ENCODE measurements around the gene TNFSF8.
A peak's percentile ranks its signal among the peaks of the same experiment; 100 is the strongest.

Gene TNFSF8

GRCh38 chr9:114930056-114930812 lies at the start of gene TNFSF8:
TSS of gene TNFSF8 (minus strand) at chr9:114930591. CDS start at chr9:114930303, 288 bp downstream.
- peak in 6 of 56 donors; percentile 5 to 29 (median 18) for DNase-seq

- DNase-seq: no peak
Observed at GRCh38 chr9:114973216-114973615, 42.8 kb upstream of the TNFSF8 start.

- DNase-seq: no peak
Observed at GRCh38 chr9:114972510-114973136, 42.2 kb upstream of the TNFSF8 start.

- DNase-seq: no peak
Observed at GRCh38 chr9:114969269-114969668, 38.9 kb upstream of the TNFSF8 start.

- no peak for DNase-seq
Observed at GRCh38 chr9:114968671-114969070, 38.3 kb upstream of the TNFSF8 start.

GRCh38 chr9:114965564-114965963 lies 35.2 kb upstream of the TNFSF8 start:
- DNase-seq: no peak

- DNase-seq: no peak
Observed at GRCh38 chr9:114962809-114963208, 32.4 kb upstream of the TNFSF8 start.

- no peak for DNase-seq
Observed at GRCh38 chr9:114960276-114960675, 29.9 kb upstream of the TNFSF8 start.

GRCh38 chr9:114958844-114959235 lies 28.4 kb upstream of the TNFSF8 start:
- no peak for DNase-seq

- DNase-seq: peak in 18 of 56 donors; percentile 1 to 23 (median 6)
Observed at GRCh38 chr9:114958021-114958843, 27.8 kb upstream of the TNFSF8 start.

- no peak for DNase-seq
Observed at GRCh38 chr9:114957558-114957957, 27.2 kb upstream of the TNFSF8 start.

GRCh38 chr9:114954956-114955582 lies 24.7 kb upstream of the TNFSF8 start:
- DNase-seq: peak in 2 of 56 donors; percentile 1 to 7

- DNase-seq: peak in 3 of 56 donors; percentile 5 to 19 (median 11)
Observed at GRCh38 chr9:114953959-114954358, 23.6 kb upstream of the TNFSF8 start.

- no peak for DNase-seq
Observed at GRCh38 chr9:114953046-114953445, 22.7 kb upstream of the TNFSF8 start.

GRCh38 chr9:114950761-114951160 lies 20.4 kb upstream of the TNFSF8 start:
- no peak for DNase-seq

- no peak for DNase-seq
Observed at GRCh38 chr9:114947058-114947457, 16.7 kb upstream of the TNFSF8 start.

GRCh38 chr9:114945616-114946412 lies 15.4 kb upstream of the TNFSF8 start:
- DNase-seq: no peak

- no peak for DNase-seq
Observed at GRCh38 chr9:114941376-114941775, 11.0 kb upstream of the TNFSF8 start.

- DNase-seq: no peak
Observed at GRCh38 chr9:114938687-114939575, 8.5 kb upstream of the TNFSF8 start.

GRCh38 chr9:114937516-114937915 lies 7.1 kb upstream of the TNFSF8 start:
- DNase-seq: no peak
